Activated T-helper 1 cell treated with anti-CD3 and anti-CD28 coated beads, Interleukin-12 subunit alpha, Interleukin-12 subunit beta, Interleukin-2, Interleukin-4 antibody, amounts not matched to agents 30 ng/mL and 10 ng/mL and 1 ng/mL, durations not matched to agents 14 hours and 24 hours and 36 hours (primary cell): ENCODE results near the gene TTC39A. TPM values are rescaled to one million over a fixed set of nuclear protein-coding genes. Genes with fewer than 3 reads are reported as not detected.

Source experiments
- DNase-seq: peaks from one replicate; pipeline ENCODE4 v3.0.0; 2021; ENCODE audit warnings: low spot score
- H3K27ac Mint-ChIP-seq: one replicate; pipeline ENCODE4 v1.8.0; 2021; ENCODE audit warnings: mild to moderate bottlenecking, mixed read lengths
- H3K27me3 Mint-ChIP-seq: one replicate; pipeline ENCODE4 v1.8.0; 2022; ENCODE audit warnings: mild to moderate bottlenecking, moderate library complexity, mixed read lengths; ENCODE audit not compliant: insufficient read depth
- H3K36me3 Mint-ChIP-seq: one replicate; pipeline ENCODE4 v1.8.0; 2021; ENCODE audit warnings: low read depth, mixed read lengths
- H3K4me1 Mint-ChIP-seq: one replicate; pipeline ENCODE4 v1.8.0; 2021; ENCODE audit warnings: low read depth, mixed read lengths
- H3K4me3 Mint-ChIP-seq: one replicate; pipeline ENCODE4 v1.8.0; 2021; ENCODE audit warnings: mild to moderate bottlenecking, moderate library complexity, mixed read lengths
- H3K9me3 Mint-ChIP-seq: one replicate; pipeline ENCODE4 v1.8.0; 2021; ENCODE audit warnings: mixed read lengths
- intact Hi-C: fragments of 100-400 bp; cut with micrococcal nuclease; formaldehyde crosslinking; loops from one replicate; pipeline ENCODE4 v1.15.1; 2024
- total RNA-seq: library from RNA; stranded (reverse); gene quantifications from 2 replicates; pipeline ENCODE4 v1.2.3, GENCODE V29; 2022

The TTC39A gene
- total RNA-seq, 1 donor from 2014 or later = not detected

- no peak overlapping the region for H3K27ac Mint-ChIP-seq
- no peak for DNase-seq
Observed at GRCh38 chr1:51320967-51321923, 9.1 kb downstream of the TTC39A start.

GRCh38 chr1:51317798-51318197 lies 12.6 kb downstream of the TTC39A start:
- Mint-ChIP-seq H3K27me3 (peaks cover 7% of the 10 kb centered on the region), H3K9me3 (no peaks in the 10 kb centered on the region), H3K4me3 (no peak overlapping the region), H3K4me1 (peaks cover 13% of the 10 kb centered on the region), H3K27ac (no peak overlapping the region), H3K36me3 (no peaks in the 10 kb centered on the region)
- DNase-seq = no peak
- intact Hi-C loops = no loop called here

More at GRCh38 chr1:51320967-51321923, 9.1 kb downstream of the TTC39A start:
- intact Hi-C loops = no loop called here
- no peaks in the 10 kb centered on the region for H3K36me3 Mint-ChIP-seq
- H3K9me3 Mint-ChIP-seq = no peaks in the 10 kb centered on the region
- no peaks in the 10 kb centered on the region for H3K4me1 Mint-ChIP-seq
- H3K4me3 Mint-ChIP-seq = no peak overlapping the region
- H3K27me3 Mint-ChIP-seq = peaks cover 14% of the 10 kb centered on the region

- no peak for DNase-seq
- Mint-ChIP-seq H3K27me3 (peaks cover 7% of the 10 kb centered on the region), H3K27ac (no peak overlapping the region), H3K4me3 (no peak overlapping the region), H3K4me1 (peaks cover 13% of the 10 kb centered on the region), H3K36me3 (no peaks in the 10 kb centered on the region), H3K9me3 (no peaks in the 10 kb centered on the region)
- intact Hi-C loops = no loop called here
Observed at GRCh38 chr1:51316846-51317120, 13.6 kb downstream of the TTC39A start.

- intact Hi-C loops = no loop called here
- DNase-seq = no peak
- Mint-ChIP-seq H3K9me3 (no peaks in the 10 kb centered on the region), H3K4me1 (peaks cover 13% of the 10 kb centered on the region), H3K4me3 (no peak overlapping the region), H3K27me3 (peaks cover 7% of the 10 kb centered on the region), H3K27ac (no peak overlapping the region), H3K36me3 (no peaks in the 10 kb centered on the region)
Observed at GRCh38 chr1:51316113-51316845, 14.1 kb downstream of the TTC39A start.

GRCh38 chr1:51314974-51315373 lies 15.4 kb downstream of the TTC39A start:
- Mint-ChIP-seq H3K27me3 (peaks cover 5% of the 10 kb centered on the region), H3K9me3 (no peaks in the 10 kb centered on the region), H3K4me3 (no peak overlapping the region), H3K4me1 (peaks cover 13% of the 10 kb centered on the region), H3K36me3 (no peaks in the 10 kb centered on the region), H3K27ac (no peak overlapping the region)
- intact Hi-C loops = no loop called here
- no peak for DNase-seq

GRCh38 chr1:51313961-51314777 lies 16.2 kb downstream of the TTC39A start:
- no peaks in the 10 kb centered on the region for H3K9me3 Mint-ChIP-seq
- no peaks in the 10 kb centered on the region for H3K36me3 Mint-ChIP-seq
- H3K27ac Mint-ChIP-seq = no peak overlapping the region
- no peak overlapping the region for H3K4me3 Mint-ChIP-seq
- intact Hi-C loops = no loop called here
- H3K4me1 Mint-ChIP-seq = peaks cover 13% of the 10 kb centered on the region
- no peak for DNase-seq
- peaks cover 2% of the 10 kb centered on the region for H3K27me3 Mint-ChIP-seq

GRCh38 chr1:51313268-51313852 lies 17.0 kb downstream of the TTC39A start:
- H3K4me1 Mint-ChIP-seq = peaks cover 13% of the 10 kb centered on the region
- no peak overlapping the region for H3K27ac Mint-ChIP-seq

GRCh38 chr1:51312718-51313117 lies 17.6 kb downstream of the TTC39A start:
- intact Hi-C loops = no loop called here
- Mint-ChIP-seq H3K9me3 (no peaks in the 10 kb centered on the region), H3K27ac (no peak overlapping the region), H3K4me1 (peaks cover 13% of the 10 kb centered on the region), H3K27me3 (peaks cover 2% of the 10 kb centered on the region), H3K36me3 (no peaks in the 10 kb centered on the region), H3K4me3 (no peak overlapping the region)
- DNase-seq = no peak

More at GRCh38 chr1:51313268-51313852, 17.0 kb downstream of the TTC39A start:
- Mint-ChIP-seq H3K4me3 (no peak overlapping the region), H3K36me3 (no peaks in the 10 kb centered on the region), H3K27me3 (peaks cover 2% of the 10 kb centered on the region), H3K9me3 (no peaks in the 10 kb centered on the region)
- intact Hi-C loops = no loop called here
- DNase-seq = no peak

GRCh38 chr1:51311826-51312225 lies 18.5 kb downstream of the TTC39A start:
- Mint-ChIP-seq H3K27ac (no peak overlapping the region), H3K4me3 (no peak overlapping the region), H3K36me3 (no peaks in the 10 kb centered on the region), H3K4me1 (peaks cover 13% of the 10 kb centered on the region), H3K27me3 (no peaks in the 10 kb centered on the region), H3K9me3 (no peaks in the 10 kb centered on the region)
- DNase-seq = no peak
- intact Hi-C loops = no loop called here

GRCh38 chr1:51310871-51311613 lies 19.3 kb downstream of the TTC39A start:
- intact Hi-C loops = no loop called here
- no peak overlapping the region for H3K27ac Mint-ChIP-seq
- H3K9me3 Mint-ChIP-seq = no peaks in the 10 kb centered on the region
- H3K27me3 Mint-ChIP-seq = no peaks in the 10 kb centered on the region
- no peaks in the 10 kb centered on the region for H3K36me3 Mint-ChIP-seq
- H3K4me3 Mint-ChIP-seq = no peak overlapping the region
- no peak for DNase-seq
- peaks cover 13% of the 10 kb centered on the region for H3K4me1 Mint-ChIP-seq

- no peak for DNase-seq
- no peaks in the 10 kb centered on the region for H3K36me3 Mint-ChIP-seq
- no peaks in the 10 kb centered on the region for H3K9me3 Mint-ChIP-seq
- intact Hi-C loops = no loop called here
- no peaks in the 10 kb centered on the region for H3K27me3 Mint-ChIP-seq
- H3K27ac Mint-ChIP-seq = no peak overlapping the region
- H3K4me1 Mint-ChIP-seq = peaks cover 10% of the 10 kb centered on the region
- H3K4me3 Mint-ChIP-seq = no peak overlapping the region
Observed at GRCh38 chr1:51309291-51309690, 21.1 kb downstream of the TTC39A start.

- Mint-ChIP-seq H3K9me3 (no peaks in the 10 kb centered on the region), H3K27ac (no peak overlapping the region), H3K4me3 (no peak overlapping the region), H3K4me1 (peaks cover 3% of the 10 kb centered on the region), H3K36me3 (no peaks in the 10 kb centered on the region), H3K27me3 (no peaks in the 10 kb centered on the region)
- DNase-seq = no peak
- intact Hi-C loops = no loop called here
Observed at GRCh38 chr1:51308636-51309035, 21.7 kb downstream of the TTC39A start.
